ENCODE measurements around the gene HOMER2.

Gene HOMER2

DNA sequence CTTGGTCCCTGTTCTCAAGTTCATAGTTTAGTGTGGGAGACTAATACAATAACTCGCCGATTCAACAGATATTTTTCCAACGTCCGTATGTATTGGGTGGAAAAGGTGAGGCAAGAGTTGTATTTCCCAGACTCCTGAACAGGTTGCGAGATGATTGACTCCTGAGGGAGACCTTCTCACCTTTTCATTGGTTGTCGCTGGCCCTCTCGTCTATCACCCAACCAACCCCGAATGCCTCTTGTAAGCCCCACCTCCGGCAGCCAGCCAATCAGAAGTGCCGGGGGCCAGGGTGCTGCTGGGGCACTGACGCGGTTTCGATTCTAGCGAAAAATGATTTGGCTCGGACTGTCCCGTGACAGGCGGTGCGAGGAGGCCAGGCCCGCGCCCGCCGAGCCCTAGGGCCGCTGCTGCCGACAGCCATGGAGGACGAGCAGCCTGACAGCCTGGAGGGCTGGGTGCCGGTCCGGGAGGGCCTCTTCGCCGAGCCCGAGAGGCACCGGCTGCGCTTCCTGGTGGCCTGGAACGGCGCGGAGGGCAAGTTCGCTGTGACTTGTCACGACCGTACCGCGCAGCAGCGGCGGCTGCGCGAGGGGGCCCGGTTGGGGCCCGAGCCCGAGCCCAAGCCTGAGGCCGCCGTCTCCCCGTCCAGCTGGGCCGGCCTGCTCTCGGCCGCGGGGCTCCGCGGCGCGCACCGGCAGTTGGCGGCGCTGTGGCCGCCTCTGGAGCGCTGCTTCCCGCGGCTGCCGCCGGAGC, 143.0 kb downstream of the HOMER2 start, which contains the start of gene WHAMM:
WHAMM (plus strand) TSS at position 321 of the 753 bp plus-strand sequence; CDS start at position 420, 99 bp downstream.
- no peaks in the 10 kb centered on the region for H3K79me1 ChIP-seq (ENCODE audit: low read depth, low read length)
- H3K4me3 ChIP-seq (ENCODE audit: low read length in 2 of 2) = peak within 1 kb of the TSS; percentile 75 to 98
- no CpG with 5 or more reads among the region's 67 CpGs for WGBS, 2 donors (ENCODE audit: extremely low coverage in 2 of 2, insufficient read length in 2 of 2, insufficient replicate concordance in 1 of 2)

DNA sequence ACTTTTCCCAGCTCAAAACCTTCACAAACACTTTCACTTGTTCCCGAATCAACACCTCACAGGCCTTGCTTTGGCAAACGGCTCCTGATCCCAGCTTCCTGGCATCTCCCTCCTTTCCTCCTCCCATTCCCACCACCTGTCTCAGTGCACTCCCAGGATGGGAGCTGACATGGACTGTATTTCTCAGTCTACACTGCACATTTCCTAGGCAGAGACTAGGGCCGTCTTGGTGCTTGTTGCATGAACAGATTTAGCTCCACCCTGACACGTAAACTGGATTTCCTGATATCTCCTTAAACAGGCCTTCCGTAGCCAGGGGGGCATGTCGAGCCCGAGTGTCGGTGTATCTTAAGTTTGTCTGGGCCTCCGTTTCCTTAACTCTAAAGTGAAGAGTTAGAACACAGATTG, 143.9 kb downstream of the HOMER2 start:
- Histone ChIP-seq H3K79me1 (ENCODE audit: low read depth, low read length) (no peaks in the 10 kb centered on the region), H2BK12ac (ENCODE audit: low read length) (no peak overlapping the region), H3K27me3 (ENCODE audit: control insufficient read depth in 3 of 3, insufficient read depth in 3 of 3, low read depth in 1 of 3, low read length in 3 of 3) (peaks cover 0 to 2% (median 0%) of the 10 kb centered on the region in 3 experiments), H3K14ac (ENCODE audit: low read length) (no peak overlapping the region), H3K4me3 (ENCODE audit: low read length in 2 of 2) (peak overlapping the region in 1 of 2 donors; percentile 75), H4K8ac (ENCODE audit: low read depth, low read length) (no peak overlapping the region), H3K18ac (ENCODE audit: low read length) (no peak overlapping the region), H3K9ac (ENCODE audit: low read depth, low read length, poor library complexity) (no peak overlapping the region), H3K23ac (ENCODE audit: low read depth, low read length, poor library complexity) (no peak overlapping the region), H4K91ac (ENCODE audit: low read depth, low read length, poor library complexity) (no peak overlapping the region), H2BK120ac (ENCODE audit: low read depth, low read length) (no peak overlapping the region), H3K27ac (replicated peaks; ENCODE audit: low read length) (no peak overlapping the region), H3K4me2 (ENCODE audit: insufficient read depth, low read length, poor library complexity, severe bottlenecking) (no peak overlapping the region), H3K36me3 (replicated peaks in 1 of 2; ENCODE audit: control insufficient read depth in 2 of 2, insufficient read depth in 2 of 2, low read length in 2 of 2) (peaks cover 0 to 11% of the 10 kb centered on the region in 2 donors), H3K4ac (ENCODE audit: low read length) (no peak overlapping the region), H2BK15ac (ENCODE audit: low read length) (no peak overlapping the region), H2AFZ (ENCODE audit: low read length) (peak overlapping the region; percentile 96), H3K4me1 (ENCODE audit: control insufficient read depth in 2 of 2, insufficient read depth in 1 of 2, low read depth in 1 of 2, low read length in 2 of 2) (peaks cover 2 to 6% of the 10 kb centered on the region in 2 donors), H2AK5ac (ENCODE audit: low read depth, low read length) (no peak overlapping the region), H2BK5ac (ENCODE audit: low read length) (no peak overlapping the region), H3K9me3 (replicated peaks in 1 of 2; ENCODE audit: control insufficient read depth in 2 of 2, insufficient read depth in 1 of 2, low read depth in 1 of 2, low read length in 2 of 2) (no peaks in the 10 kb centered on the region)
- DNase-seq (ENCODE audit: low spot score) = no peak
- WGBS, 2 donors (ENCODE audit: extremely low coverage in 2 of 2, insufficient read length in 2 of 2, insufficient replicate concordance in 1 of 2) = no CpG with 5 or more reads among the region's 9 CpGs

More for the DNA sequence above, 143.0 kb downstream of the HOMER2 start, which contains the start of gene WHAMM:
- Histone ChIP-seq H4K91ac (ENCODE audit: low read depth, low read length, poor library complexity) (no peak within 1 kb of the TSS), H3K27me3 (ENCODE audit: control insufficient read depth in 3 of 3, insufficient read depth in 3 of 3, low read depth in 1 of 3, low read length in 3 of 3) (peaks cover 0 to 2% (median 0%) of the 10 kb centered on the region in 3 experiments), H2BK120ac (ENCODE audit: low read depth, low read length) (peak within 1 kb of the TSS; percentile 61), H3K4me2 (ENCODE audit: insufficient read depth, low read length, poor library complexity, severe bottlenecking) (peak within 1 kb of the TSS; percentile 80), H2BK15ac (ENCODE audit: low read length) (no peak within 1 kb of the TSS), H3K36me3 (replicated peaks in 1 of 2; ENCODE audit: control insufficient read depth in 2 of 2, insufficient read depth in 2 of 2, low read length in 2 of 2) (peaks cover 0 to 19% of the 10 kb centered on the region in 2 donors), H3K27ac (replicated peaks; ENCODE audit: low read length) (peak within 1 kb of the TSS; percentile 87), H2AK5ac (ENCODE audit: low read depth, low read length) (peak within 1 kb of the TSS; percentile 63), H3K4me1 (ENCODE audit: control insufficient read depth in 2 of 2, insufficient read depth in 1 of 2, low read depth in 1 of 2, low read length in 2 of 2) (peaks cover 2 to 6% of the 10 kb centered on the region in 2 donors), H3K18ac (ENCODE audit: low read length) (peak within 1 kb of the TSS; percentile 97), H3K9ac (ENCODE audit: low read depth, low read length, poor library complexity) (peak within 1 kb of the TSS; percentile 98), H2BK5ac (ENCODE audit: low read length) (no peak within 1 kb of the TSS), H2BK12ac (ENCODE audit: low read length) (no peak within 1 kb of the TSS), H3K14ac (ENCODE audit: low read length) (peak within 1 kb of the TSS; percentile 97), H3K23ac (ENCODE audit: low read depth, low read length, poor library complexity) (peak within 1 kb of the TSS; percentile 97), H3K9me3 (replicated peaks in 1 of 2; ENCODE audit: control insufficient read depth in 2 of 2, insufficient read depth in 1 of 2, low read depth in 1 of 2, low read length in 2 of 2) (no peaks in the 10 kb centered on the region), H4K8ac (ENCODE audit: low read depth, low read length) (no peak within 1 kb of the TSS), H3K4ac (ENCODE audit: low read length) (no peak within 1 kb of the TSS), H2AFZ (ENCODE audit: low read length) (peak within 1 kb of the TSS; percentile 96)
- DNase-seq (ENCODE audit: low spot score) = peak; percentile 91

- Histone ChIP-seq H2BK120ac (ENCODE audit: low read depth, low read length) (no peak overlapping the region), H4K8ac (ENCODE audit: low read depth, low read length) (no peak overlapping the region), H3K23ac (ENCODE audit: low read depth, low read length, poor library complexity) (no peak overlapping the region), H4K91ac (ENCODE audit: low read depth, low read length, poor library complexity) (no peak overlapping the region), H3K27ac (replicated peaks; ENCODE audit: low read length) (no peak overlapping the region), H3K18ac (ENCODE audit: low read length) (no peak overlapping the region), H2BK15ac (ENCODE audit: low read length) (no peak overlapping the region), H3K9ac (ENCODE audit: low read depth, low read length, poor library complexity) (no peak overlapping the region), H3K27me3 (ENCODE audit: control insufficient read depth in 3 of 3, insufficient read depth in 3 of 3, low read depth in 1 of 3, low read length in 3 of 3) (peaks cover 1 to 5% (median 2%) of the 10 kb centered on the region in 3 experiments), H3K9me3 (replicated peaks in 1 of 2; ENCODE audit: control insufficient read depth in 2 of 2, insufficient read depth in 1 of 2, low read depth in 1 of 2, low read length in 2 of 2) (no peaks in the 10 kb centered on the region), H2BK5ac (ENCODE audit: low read length) (no peak overlapping the region), H3K14ac (ENCODE audit: low read length) (no peak overlapping the region), H2BK12ac (ENCODE audit: low read length) (no peak overlapping the region), H3K4me1 (ENCODE audit: control insufficient read depth in 2 of 2, insufficient read depth in 1 of 2, low read depth in 1 of 2, low read length in 2 of 2) (peaks cover 2 to 5% of the 10 kb centered on the region in 2 donors), H3K4me3 (ENCODE audit: low read length in 2 of 2) (no peak overlapping the region), H3K4me2 (ENCODE audit: insufficient read depth, low read length, poor library complexity, severe bottlenecking) (no peak overlapping the region), H3K4ac (ENCODE audit: low read length) (no peak overlapping the region), H2AFZ (ENCODE audit: low read length) (peak overlapping the region; percentile 96), H3K36me3 (replicated peaks in 1 of 2; ENCODE audit: control insufficient read depth in 2 of 2, insufficient read depth in 2 of 2, low read length in 2 of 2) (peaks cover 0 to 5% of the 10 kb centered on the region in 2 donors), H2AK5ac (ENCODE audit: low read depth, low read length) (no peak overlapping the region), H3K79me1 (ENCODE audit: low read depth, low read length) (no peaks in the 10 kb centered on the region)
- no CpG with 5 or more reads among the region's 11 CpGs for WGBS, 2 donors (ENCODE audit: extremely low coverage in 2 of 2, insufficient read length in 2 of 2, insufficient replicate concordance in 1 of 2)
- DNase-seq (ENCODE audit: low spot score) = no peak
These were observed 144.4 kb downstream of the HOMER2 start for GRCh38 chr15:82807920-82808633.

DNA sequence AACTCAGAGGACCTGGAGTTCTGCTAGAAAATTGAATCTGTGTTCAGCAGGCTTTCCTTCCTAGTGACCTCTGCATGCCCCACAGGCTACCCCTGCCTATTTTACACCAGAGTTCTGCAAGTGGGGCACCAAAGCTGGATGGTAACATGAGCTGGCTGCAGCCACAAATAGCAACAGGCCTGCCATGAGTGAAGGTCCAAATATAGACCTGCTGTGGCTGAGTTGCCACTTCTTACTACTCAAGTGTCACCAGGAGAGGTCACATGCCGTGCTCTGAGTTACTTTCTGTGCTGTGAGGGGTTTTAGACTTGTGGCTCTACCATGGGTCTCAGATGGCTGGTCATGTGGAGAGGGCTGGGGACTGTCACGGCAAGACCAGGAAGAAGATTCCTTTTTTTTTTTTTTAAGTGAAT, 146.5 kb downstream of the HOMER2 start, which contains the start of gene FSD2:
FSD2 (minus strand) TSS at position 76 of the 413 bp plus-strand sequence. CDS start 18,679 bp downstream, outside the sequence.
- H2AK5ac ChIP-seq (ENCODE audit: low read depth, low read length) = no peak within 1 kb of the TSS
- H3K18ac ChIP-seq (ENCODE audit: low read length) = no peak within 1 kb of the TSS
- no peak within 1 kb of the TSS for H4K91ac ChIP-seq (ENCODE audit: low read depth, low read length, poor library complexity)
- H2BK12ac ChIP-seq (ENCODE audit: low read length) = no peak within 1 kb of the TSS
- H3K9ac ChIP-seq (ENCODE audit: low read depth, low read length, poor library complexity) = no peak within 1 kb of the TSS
- no peak within 1 kb of the TSS for H3K4me2 ChIP-seq (ENCODE audit: insufficient read depth, low read length, poor library complexity, severe bottlenecking)
- H3K23ac ChIP-seq (ENCODE audit: low read depth, low read length, poor library complexity) = no peak within 1 kb of the TSS
- H2BK120ac ChIP-seq (ENCODE audit: low read depth, low read length) = no peak within 1 kb of the TSS
- no peak within 1 kb of the TSS for H3K14ac ChIP-seq (ENCODE audit: low read length)
- H2AFZ ChIP-seq (ENCODE audit: low read length) = peak within 1 kb of the TSS; percentile 17
- no peaks in the 10 kb centered on the region for H3K79me1 ChIP-seq (ENCODE audit: low read depth, low read length)
- H3K4me1 ChIP-seq (ENCODE audit: control insufficient read depth in 2 of 2, insufficient read depth in 1 of 2, low read depth in 1 of 2, low read length in 2 of 2) = peaks cover 0 to 2% of the 10 kb centered on the region in 2 donors
- H2BK5ac ChIP-seq (ENCODE audit: low read length) = no peak within 1 kb of the TSS
- no peak within 1 kb of the TSS for H4K8ac ChIP-seq (ENCODE audit: low read depth, low read length)
- H2BK15ac ChIP-seq (ENCODE audit: low read length) = no peak within 1 kb of the TSS
- WGBS, 2 donors (ENCODE audit: extremely low coverage in 2 of 2, insufficient read length in 2 of 2, insufficient replicate concordance in 1 of 2) = no CpG with 5 or more reads among the region's 2 CpGs
- no peaks in the 10 kb centered on the region for H3K36me3 ChIP-seq (replicated peaks in 1 of 2; ENCODE audit: control insufficient read depth in 2 of 2, insufficient read depth in 2 of 2, low read length in 2 of 2)
- no peak within 1 kb of the TSS for H3K4me3 ChIP-seq (ENCODE audit: low read length in 2 of 2)
- H3K4ac ChIP-seq (ENCODE audit: low read length) = no peak within 1 kb of the TSS
- no peak for DNase-seq (ENCODE audit: low spot score)
- no peaks in the 10 kb centered on the region for H3K9me3 ChIP-seq (replicated peaks in 1 of 2; ENCODE audit: control insufficient read depth in 2 of 2, insufficient read depth in 1 of 2, low read depth in 1 of 2, low read length in 2 of 2)
- H3K27ac ChIP-seq (replicated peaks; ENCODE audit: low read length) = no peak within 1 kb of the TSS
- H3K27me3 ChIP-seq (ENCODE audit: control insufficient read depth in 3 of 3, insufficient read depth in 3 of 3, low read depth in 1 of 3, low read length in 3 of 3) = peaks cover 2 to 19% (median 6%) of the 10 kb centered on the region in 3 experiments

Data from neuronal stem cell (in vitro differentiated cells).